Right lobe of liver (tissue), 4 donors: Measurements from ENCODE around the gene IST1.

Experiments used
- POLR2A ChIP-seq: fragments of 450-650 bp; IDR thresholded peaks from one replicate; pipeline ENCODE4 v1.6.1; 2017; ENCODE audit warnings: antibody characterized with exemption, mild to moderate bottlenecking
- TF ChIP-seq, protein P1 (sequence below), 4 donors: fragments of 200-600 bp in 3 of 4; fragments of 450-650 bp in 1 of 4; IDR thresholded peaks; one replicate each; pipeline versions ENCODE4 v1.5.1 to v1.8.0; 2016 to 2022; ENCODE audit warnings: antibody characterized with exemption in 4 of 4, mild to moderate bottlenecking in 2 of 4
- donor health status: DM: no; HTN: no; CAD: no.
- donor health status: DM: no; HTN: no; CAD: no.
- donor health status: DM: no; HTN: yes; CAD: no.

DNA sequence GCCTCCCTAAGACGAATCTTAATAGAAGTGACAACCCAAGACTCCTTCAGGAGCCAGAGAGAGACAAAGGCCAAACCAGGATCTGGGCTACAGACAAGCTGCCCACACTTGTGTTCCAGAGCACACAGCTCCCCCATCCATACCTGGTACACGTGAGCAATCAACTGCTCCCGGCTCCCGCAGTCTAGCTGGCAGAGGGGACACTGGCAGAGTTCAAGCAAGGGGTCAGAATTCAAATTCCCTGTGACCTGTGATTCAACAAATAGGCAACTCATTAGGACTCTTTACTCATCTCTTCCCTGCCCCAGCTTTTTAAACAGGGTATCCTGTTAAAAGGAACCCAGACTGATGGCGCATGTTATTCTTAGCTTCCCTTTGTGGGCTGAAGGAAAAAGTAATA lies 31.3 kb upstream of the IST1 start:
- TF ChIP-seq, protein P1, sequence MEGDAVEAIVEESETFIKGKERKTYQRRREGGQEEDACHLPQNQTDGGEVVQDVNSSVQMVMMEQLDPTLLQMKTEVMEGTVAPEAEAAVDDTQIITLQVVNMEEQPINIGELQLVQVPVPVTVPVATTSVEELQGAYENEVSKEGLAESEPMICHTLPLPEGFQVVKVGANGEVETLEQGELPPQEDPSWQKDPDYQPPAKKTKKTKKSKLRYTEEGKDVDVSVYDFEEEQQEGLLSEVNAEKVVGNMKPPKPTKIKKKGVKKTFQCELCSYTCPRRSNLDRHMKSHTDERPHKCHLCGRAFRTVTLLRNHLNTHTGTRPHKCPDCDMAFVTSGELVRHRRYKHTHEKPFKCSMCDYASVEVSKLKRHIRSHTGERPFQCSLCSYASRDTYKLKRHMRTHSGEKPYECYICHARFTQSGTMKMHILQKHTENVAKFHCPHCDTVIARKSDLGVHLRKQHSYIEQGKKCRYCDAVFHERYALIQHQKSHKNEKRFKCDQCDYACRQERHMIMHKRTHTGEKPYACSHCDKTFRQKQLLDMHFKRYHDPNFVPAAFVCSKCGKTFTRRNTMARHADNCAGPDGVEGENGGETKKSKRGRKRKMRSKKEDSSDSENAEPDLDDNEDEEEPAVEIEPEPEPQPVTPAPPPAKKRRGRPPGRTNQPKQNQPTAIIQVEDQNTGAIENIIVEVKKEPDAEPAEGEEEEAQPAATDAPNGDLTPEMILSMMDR (IDR thresholded peaks at IDR 0.05) = no peak
- TF ChIP-seq POLR2A = no peak
